ENCODE measurements around the gene PRDM5. TPM values are rescaled to one million over a fixed set of nuclear protein-coding genes. Genes with fewer than 3 reads are reported as not detected.

The PRDM5 gene
- polyA plus RNA-seq, 1 donor from 2014 or later = 1.6 TPM

- Histone ChIP-seq H3K27ac (ENCODE audit: low read length) (no peak overlapping the region), H2AFZ (ENCODE audit: low read depth, low read length) (no peak overlapping the region), H4K20me1 (ENCODE audit: insufficient read depth) (no peaks in the 10 kb centered on the region), H3K9me3 (ENCODE audit: low read length) (no peaks in the 10 kb centered on the region), H3K9ac (ENCODE audit: low read length) (no peak overlapping the region), H3K4me2 (ENCODE audit: low read length) (no peak overlapping the region), H3K27me3 (ENCODE audit: insufficient read depth, low read depth, low read length) (no peaks in the 10 kb centered on the region), H3K9me2 (ENCODE audit: insufficient read depth, low read length) (no peaks in the 10 kb centered on the region), H3K79me2 (replicated peaks; ENCODE audit: insufficient read depth, low read length) (no peaks in the 10 kb centered on the region), H3K36me3 (ENCODE audit: insufficient read depth, low read length) (no peaks in the 10 kb centered on the region), H3F3A (ENCODE audit: insufficient read depth, low read length, poor library complexity, severe bottlenecking) (no peaks in the 10 kb centered on the region), H3K4me3 (ENCODE audit: low read length) (no peak overlapping the region)
- TF ChIP-seq EP300 (conservative IDR thresholded peaks at IDR 0.05; ENCODE audit: poor library complexity, severe bottlenecking) (no peak), TAF1 (IDR thresholded peaks at IDR 0.05; ENCODE audit: low read depth) (no peak), EZH2 (IDR thresholded peaks at IDR 0.05; ENCODE audit: borderline replicate concordance, insufficient read depth, low read length, poor library complexity, severe bottlenecking) (no peak), CTCF (IDR thresholded peaks at IDR 0.05; ENCODE audit: poor library complexity, severe bottlenecking) (no peak), MXI1 (conservative IDR thresholded peaks at IDR 0.05; ENCODE audit: poor library complexity, severe bottlenecking) (no peak), RAD21 (conservative IDR thresholded peaks at IDR 0.05) (no peak), REST (IDR thresholded peaks at IDR 0.05; ENCODE audit: borderline replicate concordance) (no peak), POLR2AphosphoS5 (IDR thresholded peaks at IDR 0.05) (no peak), SMC3 (conservative IDR thresholded peaks at IDR 0.05; ENCODE audit: poor library complexity) (no peak)
Observed at GRCh38 chr4:120864969-120865368, 57.6 kb downstream of the PRDM5 start.

- Histone ChIP-seq H2AFZ (ENCODE audit: low read depth, low read length) (no peak overlapping the region), H3K9me2 (ENCODE audit: insufficient read depth, low read length) (no peaks in the 10 kb centered on the region), H4K20me1 (ENCODE audit: insufficient read depth) (no peaks in the 10 kb centered on the region), H3K27ac (ENCODE audit: low read length) (no peak overlapping the region), H3K4me3 (ENCODE audit: low read length) (no peak overlapping the region), H3K9ac (ENCODE audit: low read length) (no peak overlapping the region), H3K9me3 (ENCODE audit: low read length) (no peaks in the 10 kb centered on the region), H3K27me3 (ENCODE audit: insufficient read depth, low read depth, low read length) (no peaks in the 10 kb centered on the region), H3K79me2 (replicated peaks; ENCODE audit: insufficient read depth, low read length) (no peaks in the 10 kb centered on the region), H3K4me2 (ENCODE audit: low read length) (no peak overlapping the region), H3F3A (ENCODE audit: insufficient read depth, low read length, poor library complexity, severe bottlenecking) (no peaks in the 10 kb centered on the region), H3K36me3 (ENCODE audit: insufficient read depth, low read length) (no peaks in the 10 kb centered on the region)
- TF ChIP-seq TAF1 (IDR thresholded peaks at IDR 0.05; ENCODE audit: low read depth) (no peak), MXI1 (conservative IDR thresholded peaks at IDR 0.05; ENCODE audit: poor library complexity, severe bottlenecking) (no peak), EP300 (conservative IDR thresholded peaks at IDR 0.05; ENCODE audit: poor library complexity, severe bottlenecking) (no peak), POLR2AphosphoS5 (IDR thresholded peaks at IDR 0.05) (no peak), REST (IDR thresholded peaks at IDR 0.05; ENCODE audit: borderline replicate concordance) (no peak), SMC3 (conservative IDR thresholded peaks at IDR 0.05; ENCODE audit: poor library complexity) (no peak), CTCF (IDR thresholded peaks at IDR 0.05; ENCODE audit: poor library complexity, severe bottlenecking) (no peak), RAD21 (conservative IDR thresholded peaks at IDR 0.05) (no peak), EZH2 (IDR thresholded peaks at IDR 0.05; ENCODE audit: borderline replicate concordance, insufficient read depth, low read length, poor library complexity, severe bottlenecking) (no peak)
Observed at GRCh38 chr4:120862432-120862831, 60.1 kb downstream of the PRDM5 start.
